K562 (cell line): ENCODE data around the gene ITGA7. TPM values are rescaled to one million over a fixed set of nuclear protein-coding genes. Genes with fewer than 3 reads are reported as not detected.
A peak's percentile ranks its signal among the peaks of the same experiment; 100 is the strongest.

Experiments
- ATF6 ChIP-seq: sonication (generic); formaldehyde crosslinking; IDR thresholded peaks from 2 replicates; pipeline ENCODE4 v1.4.0; 2020; ENCODE audit warnings: mild to moderate bottlenecking, missing genetic modification reagents
- HBP1 ChIP-seq: fragments of 450-650 bp; formaldehyde crosslinking; IDR thresholded peaks from 2 replicates; pipeline ENCODE4 v1.4.0; 2022; ENCODE audit warnings: missing genetic modification characterization
- ID3 ChIP-seq, 2 experiments: fragments of 250-450 bp in 1 of 2; fragments of 450-650 bp in 1 of 2; sonication (Bioruptor Pico) in 1 of 2; IDR thresholded peaks; 2 replicates each; pipeline versions ENCODE4 v1.6.1 to v1.8.0; 2016 to 2021; ENCODE audit warnings: mild to moderate bottlenecking in 2 of 2, moderate library complexity in 2 of 2, missing compliant biosample characterization in 1 of 2, missing genetic modification characterization in 1 of 2
- NELFE ChIP-seq: IDR thresholded peaks from 2 replicates; pipeline ENCODE4 v1.6.1; 2011; ENCODE audit warnings: mild to moderate bottlenecking; ENCODE audit not compliant: insufficient read depth, insufficient read length
- NEUROD1 ChIP-seq: fragments of 150-350 bp; IDR thresholded peaks from 2 replicates; pipeline ENCODE4 v1.6.1; 2014; ENCODE audit warnings: borderline replicate concordance, low read length, low read depth; ENCODE audit not compliant: partially characterized antibody
- PHF20 ChIP-seq: fragments of 450-650 bp; IDR thresholded peaks from 2 replicates; pipeline ENCODE4 v1.6.1; 2018; ENCODE audit not compliant: partially characterized antibody
- POLR2H ChIP-seq: IDR thresholded peaks from 2 replicates; pipeline ENCODE4 v1.6.1; 2016; ENCODE audit warnings: missing genetic modification characterization, low read depth, mild to moderate bottlenecking, control low read depth, missing compliant biosample characterization, moderate library complexity
- TCFL5 ChIP-seq: fragments of 250-450 bp; sonication (Bioruptor Pico); conservative IDR thresholded peaks from 2 replicates; pipeline ENCODE4 v1.6.1; 2021; ENCODE audit warnings: mild to moderate bottlenecking, moderate library complexity, matching md5 sums
- ZBTB8A ChIP-seq: fragments of 450-650 bp; IDR thresholded peaks from 2 replicates; pipeline ENCODE4 v1.6.1; 2018; ENCODE audit warnings: mild to moderate bottlenecking, moderate library complexity; ENCODE audit not compliant: partially characterized antibody
- ZNF347 ChIP-seq: fragments of 450-650 bp; formaldehyde crosslinking; IDR thresholded peaks from 2 replicates; pipeline ENCODE4 v1.4.0; 2020; ENCODE audit warnings: low read depth, mild to moderate bottlenecking, moderate library complexity
- ZNF584 ChIP-seq: fragments of 200-800 bp; sonication (Bioruptor generic); IDR thresholded peaks from 2 replicates; pipeline ENCODE4 v1.6.1; 2016; ENCODE audit warnings: low read depth, mild to moderate bottlenecking, missing genetic modification characterization, missing compliant biosample characterization
- ZNF764 ChIP-seq: fragments of 250-450 bp; sonication (Bioruptor Pico); IDR thresholded peaks from 2 replicates; pipeline ENCODE4 v1.4.0; 2020; ENCODE audit warnings: low read depth, mild to moderate bottlenecking, moderate library complexity
- ZSCAN29 ChIP-seq: fragments of 450-650 bp; IDR thresholded peaks from 2 replicates; pipeline ENCODE4 v1.6.1; 2017
- polyA plus RNA-seq, 8 experiments: library from polyadenylated mRNA; depleted of rRNA in 4 of 8; stranded (reverse) in 5 of 8; unstranded in 3 of 8; fragments of >200 nt; fragmentation: Nextera tagmentation in 2 of 8; fragmentation: Illumina TruSeq in 1 of 8; extraction: Ambion mirVana in 2 of 8; extraction: Trizol in 1 of 8; gene quantifications; 2 replicates each; pipeline versions ENCODE4 v1.2.1 to v1.2.3, GENCODE V29; 2011 to 2014; ENCODE audit warnings: inconsistent platforms in 1 of 8, missing spikeins in 1 of 8
- total RNA-seq, 7 experiments: library from RNA; depleted of rRNA in 6 of 7; stranded (reverse); fragments of >200 nt in 6 of 7; fragmentation: Illumina TruSeq in 2 of 7; extraction: Trizol in 2 of 7; gene quantifications; 2 replicates each; pipeline versions ENCODE4 v1.2.1 to v1.2.3, GENCODE V29; 2011 to 2021; ENCODE audit warnings: low replicate concordance in 1 of 7
- TF ChIP-seq, protein P1 (sequence below): sonication (generic); formaldehyde crosslinking; IDR thresholded peaks from 2 replicates; pipeline ENCODE4 v1.8.1; 2023; ENCODE audit warnings: missing genetic modification reagents, mild to moderate bottlenecking, borderline replicate concordance
- TF ChIP-seq, protein P2 (sequence below): sonication (generic); formaldehyde crosslinking; IDR thresholded peaks from 2 replicates; pipeline ENCODE4 v1.8.0; 2023; ENCODE audit warnings: mild to moderate bottlenecking, missing genetic modification reagents

ITGA7 gene
- total and polyA plus RNA-seq, 9 of the 15 experiments (the other 6 are each of a cell fraction or from before 2014, with no cell fraction given): 0.11 to 2.3 (median 0.56) TPM; not detected in 1

GRCh38 chr12:55715833-55716581 is 8.3 kb upstream of the ITGA7 start, which contains the start of gene BLOC1S1 (continued):
- no peak for TF ChIP-seq ZBTB8A
- TF ChIP-seq ATF6: no peak
- TF ChIP-seq PHF20: peak; percentile 100
- TF ChIP-seq HBP1 (CRISPR knock-in tag): no peak
- TF ChIP-seq ZSCAN29: no peak
- peak; percentile 37; the same call in 1 of the 2 replicates for TF ChIP-seq ZNF764 (CRISPR knock-in tag)
- peak; percentile 36 for TF ChIP-seq NEUROD1
- TF ChIP-seq, protein P1, sequence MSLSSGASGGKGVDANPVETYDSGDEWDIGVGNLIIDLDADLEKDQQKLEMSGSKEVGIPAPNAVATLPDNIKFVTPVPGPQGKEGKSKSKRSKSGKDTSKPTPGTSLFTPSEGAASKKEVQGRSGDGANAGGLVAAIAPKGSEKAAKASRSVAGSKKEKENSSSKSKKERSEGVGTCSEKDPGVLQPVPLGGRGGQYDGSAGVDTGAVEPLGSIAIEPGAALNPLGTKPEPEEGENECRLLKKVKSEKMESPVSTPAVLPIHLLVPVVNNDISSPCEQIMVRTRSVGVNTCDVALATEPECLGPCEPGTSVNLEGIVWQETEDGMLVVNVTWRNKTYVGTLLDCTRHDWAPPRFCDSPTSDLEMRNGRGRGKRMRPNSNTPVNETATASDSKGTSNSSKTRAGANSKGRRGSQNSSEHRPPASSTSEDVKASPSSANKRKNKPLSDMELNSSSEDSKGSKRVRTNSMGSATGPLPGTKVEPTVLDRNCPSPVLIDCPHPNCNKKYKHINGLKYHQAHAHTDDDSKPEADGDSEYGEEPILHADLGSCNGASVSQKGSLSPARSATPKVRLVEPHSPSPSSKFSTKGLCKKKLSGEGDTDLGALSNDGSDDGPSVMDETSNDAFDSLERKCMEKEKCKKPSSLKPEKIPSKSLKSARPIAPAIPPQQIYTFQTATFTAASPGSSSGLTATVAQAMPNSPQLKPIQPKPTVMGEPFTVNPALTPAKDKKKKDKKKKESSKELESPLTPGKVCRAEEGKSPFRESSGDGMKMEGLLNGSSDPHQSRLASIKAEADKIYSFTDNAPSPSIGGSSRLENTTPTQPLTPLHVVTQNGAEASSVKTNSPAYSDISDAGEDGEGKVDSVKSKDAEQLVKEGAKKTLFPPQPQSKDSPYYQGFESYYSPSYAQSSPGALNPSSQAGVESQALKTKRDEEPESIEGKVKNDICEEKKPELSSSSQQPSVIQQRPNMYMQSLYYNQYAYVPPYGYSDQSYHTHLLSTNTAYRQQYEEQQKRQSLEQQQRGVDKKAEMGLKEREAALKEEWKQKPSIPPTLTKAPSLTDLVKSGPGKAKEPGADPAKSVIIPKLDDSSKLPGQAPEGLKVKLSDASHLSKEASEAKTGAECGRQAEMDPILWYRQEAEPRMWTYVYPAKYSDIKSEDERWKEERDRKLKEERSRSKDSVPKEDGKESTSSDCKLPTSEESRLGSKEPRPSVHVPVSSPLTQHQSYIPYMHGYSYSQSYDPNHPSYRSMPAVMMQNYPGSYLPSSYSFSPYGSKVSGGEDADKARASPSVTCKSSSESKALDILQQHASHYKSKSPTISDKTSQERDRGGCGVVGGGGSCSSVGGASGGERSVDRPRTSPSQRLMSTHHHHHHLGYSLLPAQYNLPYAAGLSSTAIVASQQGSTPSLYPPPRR (CRISPR knock-in tag): no peak
- TF ChIP-seq ZNF584: no peak
- TF ChIP-seq, protein P2, sequence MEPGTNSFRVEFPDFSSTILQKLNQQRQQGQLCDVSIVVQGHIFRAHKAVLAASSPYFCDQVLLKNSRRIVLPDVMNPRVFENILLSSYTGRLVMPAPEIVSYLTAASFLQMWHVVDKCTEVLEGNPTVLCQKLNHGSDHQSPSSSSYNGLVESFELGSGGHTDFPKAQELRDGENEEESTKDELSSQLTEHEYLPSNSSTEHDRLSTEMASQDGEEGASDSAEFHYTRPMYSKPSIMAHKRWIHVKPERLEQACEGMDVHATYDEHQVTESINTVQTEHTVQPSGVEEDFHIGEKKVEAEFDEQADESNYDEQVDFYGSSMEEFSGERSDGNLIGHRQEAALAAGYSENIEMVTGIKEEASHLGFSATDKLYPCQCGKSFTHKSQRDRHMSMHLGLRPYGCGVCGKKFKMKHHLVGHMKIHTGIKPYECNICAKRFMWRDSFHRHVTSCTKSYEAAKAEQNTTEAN: no peak
- no peak for TF ChIP-seq ID3 (CRISPR knock-in tag; IDR thresholded peaks at IDR 0.05)
- TF ChIP-seq ID3 (tag; IDR thresholded peaks at IDR 0.05): peak; percentile 46; the same call in 1 of the 2 replicates
- no peak for TF ChIP-seq POLR2H (tag)
- TF ChIP-seq ZNF347 (CRISPR knock-in tag): no peak
- TF ChIP-seq NELFE: no peak
- TF ChIP-seq TCFL5 (CRISPR knock-in tag): no peak
